Neural cell (in vitro differentiated cells): Measurements from ENCODE around the gene LRP5. TPM values are rescaled to one million over a fixed set of nuclear protein-coding genes. Genes with fewer than 3 reads are reported as not detected.

Experiments used
- H2AFZ ChIP-seq: fragments of 200-600, 300-800 bp; sonication (generic), shearing (Covaris generic); 2 replicates; pipeline ENCODE4 v1.6.0; 2014; ENCODE audit warnings: low read depth, mild to moderate bottlenecking, antibody characterized with exemption, low read length, moderate library complexity
- H3F3A ChIP-seq: fragments of 200-600 bp; shearing (Covaris generic); 2 replicates; pipeline ENCODE4 v1.6.1; 2016; ENCODE audit warnings: mild to moderate bottlenecking, moderate library complexity, mixed read lengths, antibody characterized with exemption, low read length; ENCODE audit not compliant: insufficient read depth, poor library complexity, severe bottlenecking
- H3K27ac ChIP-seq: fragments of 200-600, 300-800 bp; sonication (generic), shearing (Covaris generic); 2 replicates; pipeline ENCODE4 v1.5.1; 2014; ENCODE audit warnings: mild to moderate bottlenecking, low read length, moderate library complexity
- H3K27me3 ChIP-seq: fragments of 300-800, 200-600 bp; sonication (generic), shearing (Covaris generic); 2 replicates; pipeline ENCODE4 v1.6.0; 2014; ENCODE audit warnings: mild to moderate bottlenecking, low read depth, low read length, moderate library complexity; ENCODE audit not compliant: insufficient read depth
- H3K36me3 ChIP-seq: fragments of 300-800, 200-600 bp; sonication (generic), shearing (Covaris generic); 2 replicates; pipeline ENCODE4 v1.5.1; 2014; ENCODE audit warnings: mild to moderate bottlenecking, antibody characterized with exemption, low read length, moderate library complexity; ENCODE audit not compliant: insufficient read depth
- H3K4me2 ChIP-seq: fragments of 300-800, 200-600 bp; sonication (generic), shearing (Covaris generic); 2 replicates; pipeline ENCODE4 v1.6.0; 2014; ENCODE audit warnings: mild to moderate bottlenecking, low read length
- H3K4me3 ChIP-seq: fragments of 300-800, 200-600 bp; sonication (generic), shearing (Covaris generic); 2 replicates; pipeline ENCODE4 v1.5.1; 2014; ENCODE audit warnings: mild to moderate bottlenecking, low read length, moderate library complexity
- H3K79me2 ChIP-seq: fragments of 200-600 bp; shearing (Covaris generic); replicated peaks from 2 replicates; pipeline ENCODE4 v1.6.0; 2014; ENCODE audit warnings: mild to moderate bottlenecking, low read length, moderate library complexity; ENCODE audit not compliant: insufficient read depth
- H3K9ac ChIP-seq: fragments of 300-800, 200-600 bp; sonication (generic), shearing (Covaris generic); 2 replicates; pipeline ENCODE4 v1.6.1; 2016; ENCODE audit warnings: mild to moderate bottlenecking, low read length, mixed read lengths
- H3K9me2 ChIP-seq: fragments of 200-600 bp; shearing (Covaris generic); 2 replicates; pipeline ENCODE4 v1.6.1; 2016; ENCODE audit warnings: mild to moderate bottlenecking, low read length, mixed read lengths; ENCODE audit not compliant: insufficient read depth
- H3K9me3 ChIP-seq: fragments of 200-600, 300-800 bp; sonication (generic), shearing (Covaris generic); 2 replicates; pipeline ENCODE4 v1.6.1; 2016; ENCODE audit warnings: mild to moderate bottlenecking, mixed run types, low read length, moderate library complexity, mixed read lengths
- H4K20me1 ChIP-seq: fragments of 200-600 bp; shearing (Covaris generic); 2 replicates; pipeline ENCODE4 v1.6.1; 2016; ENCODE audit warnings: mild to moderate bottlenecking, mixed run types; ENCODE audit not compliant: insufficient read depth
- EP300 ChIP-seq: fragments of 450-650 bp; conservative IDR thresholded peaks from 2 replicates; pipeline ENCODE4 v1.6.1; 2014; ENCODE audit warnings: antibody characterized with exemption, mild to moderate bottlenecking, moderate library complexity; ENCODE audit not compliant: poor library complexity, severe bottlenecking
- EZH2 ChIP-seq: fragments of 200-600, 300-800 bp; shearing (Covaris generic), sonication (generic); IDR thresholded peaks from 2 replicates; pipeline ENCODE4 v1.6.1; 2014; ENCODE audit warnings: antibody characterized with exemption, low read length, borderline replicate concordance, mild to moderate bottlenecking; ENCODE audit not compliant: insufficient read depth, poor library complexity, severe bottlenecking
- POLR2AphosphoS5 ChIP-seq: IDR thresholded peaks from 2 replicates; pipeline ENCODE4 v1.6.1; 2012
- RAD21 ChIP-seq: fragments of 450-650 bp; conservative IDR thresholded peaks from 2 replicates; pipeline ENCODE4 v1.6.1; 2014; ENCODE audit warnings: antibody characterized with exemption, mild to moderate bottlenecking, moderate library complexity
- SMC3 ChIP-seq: fragments of 450-650 bp; conservative IDR thresholded peaks from 2 replicates; pipeline ENCODE4 v1.6.1; 2014; ENCODE audit warnings: antibody characterized with exemption, mild to moderate bottlenecking, moderate library complexity; ENCODE audit not compliant: poor library complexity
- TAF1 ChIP-seq: IDR thresholded peaks from 2 replicates; pipeline ENCODE4 v1.6.1; 2012; ENCODE audit warnings: low read depth
- polyA plus RNA-seq: library from polyadenylated mRNA; depleted of rRNA; stranded (reverse); fragments of >200 nt; gene quantifications from 2 replicates; pipeline ENCODE4 v1.2.3, GENCODE V29; 2014
- TF ChIP-seq, protein P1 (sequence below): fragments of 450-650 bp; IDR thresholded peaks from 2 replicates; pipeline ENCODE4 v1.5.1; 2014; ENCODE audit warnings: antibody characterized with exemption, mild to moderate bottlenecking, moderate library complexity; ENCODE audit not compliant: poor library complexity, severe bottlenecking
- TF ChIP-seq, protein P2 (sequence below): IDR thresholded peaks from 2 replicates; pipeline ENCODE4 v1.6.1; 2012; ENCODE audit warnings: borderline replicate concordance

The LRP5 gene
- polyA plus RNA-seq, 1 donor from 2014 or later = 3.0 TPM

DNA sequence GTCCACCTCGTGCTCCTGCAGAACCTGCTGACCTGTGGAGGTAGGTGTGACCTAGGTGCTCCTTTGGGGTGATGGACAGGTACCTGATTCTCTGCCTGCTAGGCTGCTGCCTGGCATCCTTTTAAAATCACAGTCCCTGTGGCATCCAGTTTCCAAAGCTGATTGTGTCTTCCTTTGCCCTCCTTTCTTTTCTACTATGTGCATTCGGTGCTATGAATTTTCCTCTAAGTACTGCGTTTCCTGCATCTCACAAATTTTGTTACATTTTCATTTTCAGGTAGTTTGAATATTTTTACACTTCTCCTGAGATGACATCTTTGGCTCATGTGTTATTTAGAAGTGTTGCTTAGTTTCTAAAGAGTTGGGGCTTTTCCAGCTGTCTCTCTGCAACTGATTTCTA is 117.3 kb downstream of the LRP5 start:
- no peak overlapping the region for H2AFZ ChIP-seq
- H3K27ac ChIP-seq = no peak overlapping the region
- no peak overlapping the region for H3K9ac ChIP-seq
- TF ChIP-seq, protein P1, sequence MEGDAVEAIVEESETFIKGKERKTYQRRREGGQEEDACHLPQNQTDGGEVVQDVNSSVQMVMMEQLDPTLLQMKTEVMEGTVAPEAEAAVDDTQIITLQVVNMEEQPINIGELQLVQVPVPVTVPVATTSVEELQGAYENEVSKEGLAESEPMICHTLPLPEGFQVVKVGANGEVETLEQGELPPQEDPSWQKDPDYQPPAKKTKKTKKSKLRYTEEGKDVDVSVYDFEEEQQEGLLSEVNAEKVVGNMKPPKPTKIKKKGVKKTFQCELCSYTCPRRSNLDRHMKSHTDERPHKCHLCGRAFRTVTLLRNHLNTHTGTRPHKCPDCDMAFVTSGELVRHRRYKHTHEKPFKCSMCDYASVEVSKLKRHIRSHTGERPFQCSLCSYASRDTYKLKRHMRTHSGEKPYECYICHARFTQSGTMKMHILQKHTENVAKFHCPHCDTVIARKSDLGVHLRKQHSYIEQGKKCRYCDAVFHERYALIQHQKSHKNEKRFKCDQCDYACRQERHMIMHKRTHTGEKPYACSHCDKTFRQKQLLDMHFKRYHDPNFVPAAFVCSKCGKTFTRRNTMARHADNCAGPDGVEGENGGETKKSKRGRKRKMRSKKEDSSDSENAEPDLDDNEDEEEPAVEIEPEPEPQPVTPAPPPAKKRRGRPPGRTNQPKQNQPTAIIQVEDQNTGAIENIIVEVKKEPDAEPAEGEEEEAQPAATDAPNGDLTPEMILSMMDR = no peak
- no peak for TF ChIP-seq SMC3
- TF ChIP-seq POLR2AphosphoS5 = no peak
- TF ChIP-seq TAF1 = no peak
- TF ChIP-seq RAD21 = no peak
- TF ChIP-seq, protein P2, sequence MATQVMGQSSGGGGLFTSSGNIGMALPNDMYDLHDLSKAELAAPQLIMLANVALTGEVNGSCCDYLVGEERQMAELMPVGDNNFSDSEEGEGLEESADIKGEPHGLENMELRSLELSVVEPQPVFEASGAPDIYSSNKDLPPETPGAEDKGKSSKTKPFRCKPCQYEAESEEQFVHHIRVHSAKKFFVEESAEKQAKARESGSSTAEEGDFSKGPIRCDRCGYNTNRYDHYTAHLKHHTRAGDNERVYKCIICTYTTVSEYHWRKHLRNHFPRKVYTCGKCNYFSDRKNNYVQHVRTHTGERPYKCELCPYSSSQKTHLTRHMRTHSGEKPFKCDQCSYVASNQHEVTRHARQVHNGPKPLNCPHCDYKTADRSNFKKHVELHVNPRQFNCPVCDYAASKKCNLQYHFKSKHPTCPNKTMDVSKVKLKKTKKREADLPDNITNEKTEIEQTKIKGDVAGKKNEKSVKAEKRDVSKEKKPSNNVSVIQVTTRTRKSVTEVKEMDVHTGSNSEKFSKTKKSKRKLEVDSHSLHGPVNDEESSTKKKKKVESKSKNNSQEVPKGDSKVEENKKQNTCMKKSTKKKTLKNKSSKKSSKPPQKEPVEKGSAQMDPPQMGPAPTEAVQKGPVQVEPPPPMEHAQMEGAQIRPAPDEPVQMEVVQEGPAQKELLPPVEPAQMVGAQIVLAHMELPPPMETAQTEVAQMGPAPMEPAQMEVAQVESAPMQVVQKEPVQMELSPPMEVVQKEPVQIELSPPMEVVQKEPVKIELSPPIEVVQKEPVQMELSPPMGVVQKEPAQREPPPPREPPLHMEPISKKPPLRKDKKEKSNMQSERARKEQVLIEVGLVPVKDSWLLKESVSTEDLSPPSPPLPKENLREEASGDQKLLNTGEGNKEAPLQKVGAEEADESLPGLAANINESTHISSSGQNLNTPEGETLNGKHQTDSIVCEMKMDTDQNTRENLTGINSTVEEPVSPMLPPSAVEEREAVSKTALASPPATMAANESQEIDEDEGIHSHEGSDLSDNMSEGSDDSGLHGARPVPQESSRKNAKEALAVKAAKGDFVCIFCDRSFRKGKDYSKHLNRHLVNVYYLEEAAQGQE = no peak
- no peak for TF ChIP-seq EP300
- peaks cover 7% of the 10 kb centered on the region for H3K9me3 ChIP-seq
- no peaks in the 10 kb centered on the region for H4K20me1 ChIP-seq
- H3K27me3 ChIP-seq = no peaks in the 10 kb centered on the region
- no peaks in the 10 kb centered on the region for H3K79me2 ChIP-seq
- no peak overlapping the region for H3K4me3 ChIP-seq
- peaks cover 14% of the 10 kb centered on the region for H3K36me3 ChIP-seq
- no peak overlapping the region for H3K4me2 ChIP-seq
- no peaks in the 10 kb centered on the region for H3F3A ChIP-seq
- H3K9me2 ChIP-seq = no peaks in the 10 kb centered on the region

DNA sequence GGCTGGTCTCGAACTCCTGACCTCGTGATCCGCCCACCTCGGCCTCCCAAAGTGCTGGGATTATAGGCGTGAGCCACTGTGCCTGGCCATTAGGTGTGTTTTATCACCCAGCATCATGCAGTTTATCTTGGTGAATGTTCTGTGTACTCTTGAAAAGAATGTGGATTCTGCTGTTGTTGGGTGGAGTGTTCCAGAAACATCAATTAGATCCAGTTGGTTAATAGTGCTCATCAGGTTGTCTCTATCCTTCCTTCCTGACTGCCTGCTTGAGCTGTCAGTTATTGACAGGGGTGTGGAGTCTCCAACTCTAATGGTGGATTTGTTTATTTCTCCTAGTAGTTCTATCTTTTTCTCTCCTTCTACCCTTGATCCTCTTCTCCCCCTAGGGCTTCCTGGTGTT is 118.0 kb downstream of the LRP5 start:
- H3K27me3 ChIP-seq = no peaks in the 10 kb centered on the region
- no peaks in the 10 kb centered on the region for H3K79me2 ChIP-seq
- peaks cover 7% of the 10 kb centered on the region for H3K9me3 ChIP-seq
- no peak overlapping the region for H3K9ac ChIP-seq
- no peak overlapping the region for H2AFZ ChIP-seq
- no peaks in the 10 kb centered on the region for H3K9me2 ChIP-seq
- peaks cover 14% of the 10 kb centered on the region for H3K36me3 ChIP-seq
- no peak for TF ChIP-seq TAF1
- TF ChIP-seq EP300 = no peak
- no peak for TF ChIP-seq EZH2
- no peak for TF ChIP-seq SMC3
- TF ChIP-seq, protein P1 = no peak
- TF ChIP-seq POLR2AphosphoS5 = no peak
- no peak for TF ChIP-seq RAD21
- TF ChIP-seq, protein P2 = no peak
- no peak overlapping the region for H3K4me2 ChIP-seq
- H3K27ac ChIP-seq = no peak overlapping the region
- no peaks in the 10 kb centered on the region for H4K20me1 ChIP-seq
- no peaks in the 10 kb centered on the region for H3F3A ChIP-seq
- no peak overlapping the region for H3K4me3 ChIP-seq
